NOMO-1 (cell line): ENCODE measurements around the gene RNF26.

Experiments used
- DNase-seq, 2 experiments: peaks; one replicate each; lab custom pipeline; 2025; ENCODE audit not compliant: unreplicated experiment in 2 of 2; lab: John Stamatoyannopoulos, UW

Gene RNF26

GRCh38 chr11:119334174-119334930 lies at the start of gene RNF26:
Gene RNF26 (plus strand): TSS chr11:119334527. CDS start chr11:119335123, 596 bp downstream.
- peak; percentile 97 to 99 for DNase-seq

DNA sequence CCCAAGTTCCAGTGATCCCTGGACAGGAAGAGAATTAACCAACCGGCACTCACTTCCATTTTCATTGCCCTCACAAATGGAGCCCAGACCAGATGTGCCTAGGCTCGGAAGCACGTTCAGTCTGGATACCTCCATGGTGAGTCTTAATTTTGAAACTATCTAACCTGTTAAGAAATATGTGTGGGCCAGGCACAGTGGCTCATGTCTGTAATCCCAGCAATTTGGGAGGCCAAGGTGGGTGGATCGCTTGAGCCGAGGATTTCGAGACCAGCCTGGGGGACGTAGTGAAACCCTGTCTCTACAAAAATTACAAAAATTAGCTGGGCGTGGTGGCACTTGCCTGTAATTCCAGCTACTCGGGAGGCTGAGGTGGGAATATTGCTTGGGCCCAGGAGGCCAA lies 48.9 kb upstream of the RNF26 start:
- DNase-seq = no peak

DNA sequence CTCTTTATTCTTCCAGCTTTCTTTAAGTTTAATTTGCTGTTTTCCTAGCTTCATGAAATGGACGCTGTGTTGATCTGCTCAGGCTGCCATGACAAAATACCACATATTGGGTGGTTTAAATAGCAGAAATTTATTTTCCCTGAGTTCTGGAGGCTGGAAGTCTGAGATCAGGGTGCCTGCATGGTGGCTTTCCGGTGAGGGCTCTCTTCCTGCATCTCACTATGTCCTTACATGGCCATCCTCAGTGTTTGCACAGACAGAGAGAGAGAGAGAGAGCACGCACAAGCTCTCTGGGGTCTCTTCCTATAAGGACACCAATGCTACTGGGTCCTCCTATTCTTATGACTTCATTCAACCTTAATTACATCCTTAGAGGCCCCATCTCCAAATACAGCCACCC lies 46.1 kb upstream of the RNF26 start:
- no peak for DNase-seq

- DNase-seq = no peak
Observed at GRCh38 chr11:119290894-119291497, 43.3 kb upstream of the RNF26 start.

DNA sequence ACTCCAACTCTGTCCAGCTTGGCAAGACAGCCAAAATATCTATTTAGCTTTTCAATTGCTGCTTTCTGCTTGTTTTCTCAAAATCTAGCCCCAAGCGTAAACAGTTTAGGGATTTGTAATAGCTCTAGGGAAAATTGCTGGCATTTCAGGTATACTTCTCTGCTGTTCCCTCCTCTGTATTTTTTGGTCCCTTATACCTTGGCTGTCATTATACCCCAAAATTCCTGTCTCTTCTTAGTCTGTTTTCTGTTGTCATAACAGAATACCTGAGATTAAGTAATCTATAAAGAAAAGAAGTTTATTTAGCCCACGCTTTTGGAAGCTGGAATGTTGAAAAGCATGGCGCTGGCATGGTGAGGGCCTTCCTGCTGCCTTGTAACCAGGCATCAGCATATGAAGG lies 40.9 kb upstream of the RNF26 start:
- DNase-seq = no peak

- peak in 1 of 2 experiments; percentile 5 for DNase-seq
Observed at GRCh38 chr11:119295178-119295577, 39.1 kb upstream of the RNF26 start.

GRCh38 chr11:119297938-119298337 lies 36.4 kb upstream of the RNF26 start:
- no peak for DNase-seq

- no peak for DNase-seq
Observed at GRCh38 chr11:119298726-119299125, 35.6 kb upstream of the RNF26 start.

GRCh38 chr11:119299416-119299815 lies 34.9 kb upstream of the RNF26 start:
- no peak for DNase-seq

GRCh38 chr11:119300198-119300964 lies 33.9 kb upstream of the RNF26 start:
- DNase-seq = no peak

GRCh38 chr11:119303227-119303718 lies 31.1 kb upstream of the RNF26 start:
- no peak for DNase-seq

- DNase-seq = no peak
Observed at GRCh38 chr11:119305556-119306372, 28.6 kb upstream of the RNF26 start.

- no peak for DNase-seq
Observed at GRCh38 chr11:119306373-119306890, 27.9 kb upstream of the RNF26 start.

- DNase-seq = no peak
Observed at GRCh38 chr11:119307219-119307618, 27.1 kb upstream of the RNF26 start.

- no peak for DNase-seq
Observed at GRCh38 chr11:119307974-119308373, 26.4 kb upstream of the RNF26 start.

DNA sequence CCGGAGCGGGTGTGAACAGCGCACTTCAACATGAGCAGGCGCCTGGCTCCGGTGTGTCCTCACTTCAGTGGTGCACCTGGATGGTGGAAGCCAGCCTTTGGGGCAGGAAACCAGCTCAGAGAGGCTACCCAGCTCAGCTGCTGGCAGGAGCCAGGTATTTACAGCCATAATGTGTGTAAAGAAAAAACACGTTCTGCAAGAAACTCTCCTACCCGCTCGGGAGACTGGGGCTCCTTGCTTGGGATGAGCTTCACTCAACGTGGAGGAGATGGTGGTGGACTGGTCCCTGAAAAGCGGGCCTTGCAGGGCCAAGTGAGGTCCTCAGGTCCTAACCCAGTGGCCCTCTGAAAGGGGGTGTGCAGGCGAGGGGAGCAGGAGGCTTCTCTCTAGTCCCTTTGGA lies 24.9 kb upstream of the RNF26 start:
- no peak for DNase-seq

DNA sequence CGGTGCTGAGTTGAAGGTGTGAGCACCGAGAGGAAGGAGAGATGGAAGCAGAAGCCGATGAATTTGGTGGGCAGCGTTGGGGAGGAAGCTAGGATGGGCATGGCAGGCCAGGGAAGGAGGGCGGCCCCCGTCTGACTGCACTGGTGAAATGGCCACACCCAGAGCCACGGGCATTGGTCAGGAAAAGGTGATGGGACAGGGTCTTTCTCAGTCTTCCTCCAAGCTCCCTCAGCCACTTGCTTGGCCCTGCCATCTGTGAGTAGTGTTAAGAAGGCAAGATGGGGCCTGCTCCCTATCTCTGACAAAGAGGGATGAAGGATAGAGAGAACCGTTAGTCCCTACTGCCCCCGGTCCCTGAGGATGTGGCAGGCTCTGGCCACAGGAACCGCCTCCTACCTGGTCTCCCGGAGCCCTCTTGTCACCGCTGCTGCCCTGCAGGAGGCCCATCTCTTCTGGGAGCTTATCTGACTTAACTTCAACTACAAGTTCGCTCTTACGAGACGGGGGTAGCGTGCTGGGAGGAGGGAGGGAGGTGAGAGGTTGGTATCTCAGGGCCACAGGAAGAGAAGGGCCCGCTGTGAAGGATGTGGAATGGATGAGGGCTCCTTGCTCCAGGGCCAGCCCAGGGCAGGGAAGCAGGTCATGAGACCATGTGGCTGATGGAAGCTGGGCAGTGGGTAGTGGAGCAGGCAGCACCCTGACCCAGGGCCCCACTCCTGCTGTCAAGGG lies 24.2 kb upstream of the RNF26 start:
- no peak for DNase-seq

DNA sequence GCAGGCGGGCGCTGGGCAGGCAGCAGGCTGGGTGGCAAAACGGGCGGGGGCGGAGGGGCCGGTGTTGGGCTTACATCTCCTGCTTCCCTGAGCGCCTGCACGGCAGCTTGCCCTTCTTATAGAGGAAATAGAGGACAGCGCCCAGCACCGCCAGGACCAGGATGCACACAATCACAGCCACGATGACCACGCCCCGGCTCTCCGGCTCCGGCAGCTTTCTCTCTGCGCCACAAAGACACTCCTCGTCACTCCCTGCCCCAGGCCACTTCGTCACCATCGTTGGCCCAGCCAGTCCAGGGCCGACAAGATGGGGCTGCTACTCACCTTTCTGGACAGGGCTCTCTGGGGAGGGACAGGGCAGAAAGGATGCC lies 23.7 kb upstream of the RNF26 start:
- DNase-seq = no peak

DNA sequence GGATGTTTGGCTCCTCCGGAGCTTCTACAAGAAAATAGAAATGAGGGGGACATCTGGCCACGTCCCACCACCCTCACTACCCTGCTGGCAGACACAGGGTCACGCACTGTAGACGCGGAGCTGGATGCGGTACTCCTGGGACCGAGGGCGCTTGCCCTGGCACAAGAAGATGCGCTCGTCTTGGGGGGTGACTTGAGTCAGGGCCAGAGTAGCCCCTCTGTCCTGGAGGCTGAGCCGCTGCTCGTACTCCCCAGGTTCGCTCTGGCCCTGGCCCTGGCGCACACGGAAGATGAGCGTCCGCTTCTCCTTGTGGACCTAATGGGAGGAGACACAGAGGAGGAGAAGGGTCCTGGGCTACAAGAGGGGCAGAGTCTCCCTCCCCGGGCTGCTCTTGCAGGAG lies 19.6 kb upstream of the RNF26 start:
- no peak for DNase-seq
